GM12878 (cell line): Measurements from ENCODE around the gene CEP131. TPM values are rescaled to one million over a fixed set of nuclear protein-coding genes. Genes with fewer than 3 reads are reported as not detected.

Experiments
- ATAC-seq: fragments of 200-7000 bp; cut with Tn5 transposase; 3 replicates; pipeline ENCODE4 v1.9.1; 2020; ENCODE audit warnings: mild to moderate bottlenecking, moderate library complexity
- BruUV-seq: library from RNA; stranded (reverse); fragments of 400-500 nt; replicated peaks from 2 replicates; lab custom pipeline; 2021; lab: Mats Ljungman, UMichigan
- CTCF ChIA-PET: fragments of 300-600 bp; sonication (Branson Sonifier 250); formaldehyde crosslinking; extraction: SDS; loops from one replicate; lab custom pipeline; 2021; ENCODE audit warnings: inconsistent platforms; lab: Yijun Ruan, JAX
- POLR2A ChIA-PET: fragments of 350-600 bp; formaldehyde crosslinking; extraction: SDS; loops from one replicate; lab custom pipeline; 2021; ENCODE audit warnings: inconsistent platforms; lab: Charles Lee
- RAD21 ChIA-PET: fragments of 300-600 bp; sonication (Branson Sonifier 250); formaldehyde crosslinking; loops from one replicate; lab custom pipeline; 2023; ENCODE audit warnings: antibody characterized with exemption; ENCODE audit not compliant: unreplicated experiment; lab: Charles Lee
- SMC1A ChIA-PET: fragments of 300-600 bp; sonication (Branson Sonifier 250); formaldehyde crosslinking; loops from one replicate; lab custom pipeline; 2023; ENCODE audit not compliant: unreplicated experiment, uncharacterized antibody; lab: Charles Lee
- DNase-seq: peaks from one replicate; pipeline ENCODE4 v3.0.0-alpha.2; 2011; ENCODE audit warnings: low read depth, low spot score
- FAIRE-seq: peaks from 3 replicates; lab custom pipeline; 2011; peaks lifted over from hg19 to GRCh38; lab: Jason Lieb, UNC
- H2AFZ ChIP-seq: 2 replicates; pipeline ENCODE4 v1.6.0; 2011; ENCODE audit warnings: low read depth, low read length, control low read depth; ENCODE audit not compliant: control insufficient read depth
- H3K27ac ChIP-seq: 2 replicates; pipeline ENCODE4 v1.5.1; 2011; ENCODE audit warnings: control low read depth; ENCODE audit not compliant: control insufficient read depth, insufficient read depth
- H3K27me3 ChIP-seq, 2 experiments: replicated peaks in 1 of 2; 2 replicates each; pipeline versions ENCODE4 v1.6.0 to v1.6.1; 2011; ENCODE audit warnings: low read length in 1 of 2; ENCODE audit not compliant: control insufficient read depth in 2 of 2, insufficient read depth in 2 of 2
- H3K36me3 ChIP-seq, 2 experiments: 2 replicates each; pipeline ENCODE4 v1.5.1; 2011; ENCODE audit warnings: low read length in 1 of 2; ENCODE audit not compliant: control insufficient read depth in 2 of 2, insufficient read depth in 2 of 2
- H3K4me1 ChIP-seq: 2 replicates; pipeline ENCODE4 v1.6.1; 2011; ENCODE audit warnings: mild to moderate bottlenecking, low read length, moderate library complexity, mixed read lengths; ENCODE audit not compliant: control insufficient read depth, insufficient read depth
- H3K4me2 ChIP-seq: 2 replicates; pipeline ENCODE4 v1.6.0; 2011; ENCODE audit warnings: control low read depth; ENCODE audit not compliant: control insufficient read depth, insufficient read depth
- H3K4me3 ChIP-seq: fragments of 200-600 bp; sonication (generic); 2 replicates; pipeline ENCODE4 v1.5.1; 2016
- H3K79me2 ChIP-seq: 2 replicates; pipeline ENCODE4 v1.6.0; 2011; ENCODE audit warnings: low read length; ENCODE audit not compliant: control insufficient read depth, insufficient read depth
- H3K9ac ChIP-seq: 2 replicates; pipeline ENCODE4 v1.8.0; 2011; ENCODE audit warnings: low read length, control low read depth, mixed read lengths; ENCODE audit not compliant: control insufficient read depth, insufficient read depth
- H3K9me3 ChIP-seq: replicated peaks from 3 replicates; pipeline ENCODE4 v1.5.1; 2011; ENCODE audit warnings: mild to moderate bottlenecking, low read length; ENCODE audit not compliant: control insufficient read depth, insufficient read depth
- H4K20me1 ChIP-seq: 2 replicates; pipeline ENCODE4 v1.6.0; 2011; ENCODE audit not compliant: control insufficient read depth, insufficient read depth
- CHD4 ChIP-seq: fragments of 200-600 bp; sonication (generic); IDR thresholded peaks from 2 replicates; pipeline ENCODE4 v1.6.1; 2016; ENCODE audit warnings: mild to moderate bottlenecking
- EGR1 ChIP-seq, 2 experiments: IDR thresholded peaks; 1 replicate in 1 of 2; 2 replicates in 1 of 2; pipeline ENCODE4 v1.6.1; 2011 to 2012; ENCODE audit warnings: low read depth in 2 of 2, low read length in 2 of 2, borderline replicate concordance in 1 of 2, mild to moderate bottlenecking in 1 of 2, moderate library complexity in 1 of 2
- HDAC2 ChIP-seq: fragments of 200-600 bp; sonication (generic); IDR thresholded peaks from 2 replicates; pipeline ENCODE4 v1.6.1; 2017
- PAX5 ChIP-seq: IDR thresholded peaks from 2 replicates; pipeline ENCODE4 v1.6.1; 2011; ENCODE audit warnings: low read depth, low read length, borderline replicate concordance
- RCOR1 ChIP-seq: conservative IDR thresholded peaks from 2 replicates; pipeline ENCODE4 v1.6.1; 2012; ENCODE audit warnings: low read depth, low read length, improper control_type of control experiment
- SUPT20H ChIP-seq: IDR thresholded peaks from 2 replicates; pipeline ENCODE4 v1.6.1; 2011; ENCODE audit warnings: low read depth, mild to moderate bottlenecking, low read length, moderate library complexity, borderline replicate concordance; ENCODE audit not compliant: control insufficient read depth
- SUZ12 ChIP-seq: fragments of 200-600 bp; sonication (generic); IDR thresholded peaks from one replicate; pipeline ENCODE4 v1.6.1; 2018; ENCODE audit warnings: antibody characterized with exemption, mild to moderate bottlenecking; ENCODE audit not compliant: unreplicated experiment
- YY1 ChIP-seq: IDR thresholded peaks from 2 replicates; pipeline ENCODE4 v1.6.1; 2011; ENCODE audit warnings: low read depth, mild to moderate bottlenecking, low read length
- ZNF622 ChIP-seq: fragments of 450-650 bp; IDR thresholded peaks from 2 replicates; pipeline ENCODE4 v1.6.1; 2017; ENCODE audit warnings: mild to moderate bottlenecking, inconsistent platforms
- WGBS: methylation state at CpG from one replicate; pipeline ENCODE4 v1.1.6; 2016; ENCODE audit warnings: low lambda C conversion rate; ENCODE audit not compliant: insufficient replicate concordance, insufficient coverage; ENCODE audit errors: missing lambda C conversion rate; 5-methylcytosine and 5-hydroxymethylcytosine counted together
- in situ Hi-C: fragments of 300-500 bp; cut with MboI; formaldehyde crosslinking; loops from 9 replicates; pipeline ENCODE4 v1.14.3; 2018; ENCODE audit warnings: mixed read lengths
- intact Hi-C: fragments of 100-400 bp; cut with micrococcal nuclease; formaldehyde crosslinking; loops from one replicate; pipeline ENCODE4 v1.14.2; 2022; ENCODE audit not compliant: unreplicated experiment
- polyA plus RNA-seq, 11 experiments: library from polyadenylated mRNA; depleted of rRNA in 4 of 11; unstranded in 6 of 11; stranded (reverse) in 5 of 11; fragments of >200 nt; fragmentation: Nextera tagmentation in 4 of 11; fragmentation: Illumina TruSeq in 1 of 11; extraction: Ambion mirVana in 4 of 11; extraction: Trizol in 1 of 11; gene quantifications; 1 replicate in 1 of 11; 2 replicates in 10 of 11; pipeline versions ENCODE4 v1.2.1 to v1.2.3, GENCODE V29; 2011 to 2016; ENCODE audit warnings: inconsistent platforms in 2 of 11, missing spikeins in 2 of 11, low read depth in 1 of 11
- total RNA-seq, 4 experiments: library from RNA; depleted of rRNA in 3 of 4; stranded (reverse); fragments of >200 nt in 3 of 4; fragmentation: Illumina TruSeq in 1 of 4; extraction: Trizol in 1 of 4; gene quantifications; 2 replicates each; pipeline versions ENCODE4 v1.2.1 to v1.2.3, GENCODE V29; 2013 to 2021
- TF ChIP-seq, protein P1 (sequence below): fragments of 450-650 bp; IDR thresholded peaks from 2 replicates; pipeline ENCODE4 v1.6.1; 2017; ENCODE audit warnings: mild to moderate bottlenecking, moderate library complexity
- TF ChIP-seq, protein P2 (sequence below): fragments of 450-650 bp; IDR thresholded peaks from 2 replicates; pipeline ENCODE4 v1.6.1; 2016; ENCODE audit warnings: mild to moderate bottlenecking
- TF ChIP-seq, protein P3 (sequence below): fragments of 450-650 bp; IDR thresholded peaks from 2 replicates; pipeline ENCODE4 v1.6.1; 2014; ENCODE audit warnings: mild to moderate bottlenecking

The CEP131 gene
- total and polyA plus RNA-seq, 10 of the 15 experiments (the other 5 are each of a cell fraction or from before 2014, with no cell fraction given): 0.05 to 17.3 (median 6.7) TPM

DNA sequence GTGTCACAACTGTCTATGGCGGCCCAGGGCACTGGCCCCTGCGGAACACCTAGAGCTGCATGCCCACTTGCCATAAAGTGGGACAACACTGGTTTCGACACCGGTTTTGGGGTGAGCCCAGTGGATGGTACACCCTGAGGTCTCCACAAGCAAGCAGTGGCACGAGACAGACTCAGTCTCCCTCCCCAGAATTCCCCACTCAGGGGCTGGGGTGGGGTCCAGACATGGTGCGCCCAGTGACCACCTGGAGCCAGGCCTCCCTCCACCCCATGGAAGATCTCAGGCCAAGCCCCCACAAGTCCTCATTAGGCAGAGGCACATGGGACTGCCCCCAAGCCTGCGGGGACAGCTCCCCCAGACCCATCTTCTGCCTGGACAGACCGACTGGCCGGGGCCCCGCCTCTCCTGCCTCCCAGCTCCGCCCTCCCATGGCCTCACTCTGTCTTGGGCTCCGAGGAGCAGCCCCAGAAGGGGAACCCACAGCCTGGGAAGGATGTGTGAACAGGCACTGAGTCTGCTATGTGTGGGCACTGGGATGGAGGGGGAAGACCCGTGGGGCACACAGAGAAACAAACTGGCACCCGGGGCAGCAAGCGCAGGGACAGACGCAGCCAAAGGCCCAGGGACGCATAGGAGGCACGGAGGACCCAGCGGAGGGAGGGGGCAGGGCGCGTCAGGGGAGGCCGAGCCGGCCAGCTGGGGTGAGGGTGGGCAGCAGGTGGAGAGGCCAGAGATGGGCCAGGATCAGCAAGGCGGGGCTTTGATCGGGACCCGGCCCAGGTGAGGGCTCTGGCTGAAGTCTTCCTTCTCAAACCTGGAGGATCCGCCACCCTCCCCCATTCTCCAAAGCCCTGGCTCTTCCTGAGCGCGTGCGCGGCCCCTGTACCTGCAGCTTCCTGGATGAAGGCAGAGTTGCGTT, 13.3 kb upstream of the CEP131 start:
- ATAC-seq (no peak), FAIRE-seq (no peak), DNase-seq (no peak)
- ChIA-PET SMC1A (no interaction called here), RAD21 (no interaction called here), CTCF (no interaction called here), POLR2A (no interaction called here)
- Histone ChIP-seq H4K20me1 (no peaks in the 10 kb centered on the region), H3K9me3 (no peaks in the 10 kb centered on the region), H3K4me2 (0 out of 2 replicates have a peak overlapping the region, but pooled peaks have one; percentile 23), H3K4me1 (peaks cover 8% of the 10 kb centered on the region), H3K9ac (no peak overlapping the region), H3K4me3 (no peak overlapping the region), H3K27ac (no peak overlapping the region), H3K27me3 (no peaks in the 10 kb centered on the region), H3K36me3 (peaks cover 0 to 5% of the 10 kb centered on the region in 2 experiments; a peak in 2 of 4 replicates), H3K79me2 (peaks cover 34% of the 10 kb centered on the region), H2AFZ (no peak overlapping the region)
- intact Hi-C loops (no loop called here), in situ Hi-C loops (loop anchor here (25.0 kb wide), 1 partner anchor 224 kb away; no protein-coding TSS in a partner anchor)
- no TSS peak for BruUV-seq
- WGBS: 87% methylated on average over 28 of the region's 32 CpGs
- TF ChIP-seq EGR1 (IDR thresholded peaks at IDR 0.05; ENCODE audit: borderline replicate concordance in 1 of 2, low read depth in 2 of 2, low read length in 2 of 2) (no peak), RCOR1 (no peak), ZNF622 (no peak), PAX5 (no peak), YY1 (no peak), SUZ12 (no peak), CHD4 (no peak), SUPT20H (no peak), HDAC2 (no peak)
- TF ChIP-seq, protein P1, sequence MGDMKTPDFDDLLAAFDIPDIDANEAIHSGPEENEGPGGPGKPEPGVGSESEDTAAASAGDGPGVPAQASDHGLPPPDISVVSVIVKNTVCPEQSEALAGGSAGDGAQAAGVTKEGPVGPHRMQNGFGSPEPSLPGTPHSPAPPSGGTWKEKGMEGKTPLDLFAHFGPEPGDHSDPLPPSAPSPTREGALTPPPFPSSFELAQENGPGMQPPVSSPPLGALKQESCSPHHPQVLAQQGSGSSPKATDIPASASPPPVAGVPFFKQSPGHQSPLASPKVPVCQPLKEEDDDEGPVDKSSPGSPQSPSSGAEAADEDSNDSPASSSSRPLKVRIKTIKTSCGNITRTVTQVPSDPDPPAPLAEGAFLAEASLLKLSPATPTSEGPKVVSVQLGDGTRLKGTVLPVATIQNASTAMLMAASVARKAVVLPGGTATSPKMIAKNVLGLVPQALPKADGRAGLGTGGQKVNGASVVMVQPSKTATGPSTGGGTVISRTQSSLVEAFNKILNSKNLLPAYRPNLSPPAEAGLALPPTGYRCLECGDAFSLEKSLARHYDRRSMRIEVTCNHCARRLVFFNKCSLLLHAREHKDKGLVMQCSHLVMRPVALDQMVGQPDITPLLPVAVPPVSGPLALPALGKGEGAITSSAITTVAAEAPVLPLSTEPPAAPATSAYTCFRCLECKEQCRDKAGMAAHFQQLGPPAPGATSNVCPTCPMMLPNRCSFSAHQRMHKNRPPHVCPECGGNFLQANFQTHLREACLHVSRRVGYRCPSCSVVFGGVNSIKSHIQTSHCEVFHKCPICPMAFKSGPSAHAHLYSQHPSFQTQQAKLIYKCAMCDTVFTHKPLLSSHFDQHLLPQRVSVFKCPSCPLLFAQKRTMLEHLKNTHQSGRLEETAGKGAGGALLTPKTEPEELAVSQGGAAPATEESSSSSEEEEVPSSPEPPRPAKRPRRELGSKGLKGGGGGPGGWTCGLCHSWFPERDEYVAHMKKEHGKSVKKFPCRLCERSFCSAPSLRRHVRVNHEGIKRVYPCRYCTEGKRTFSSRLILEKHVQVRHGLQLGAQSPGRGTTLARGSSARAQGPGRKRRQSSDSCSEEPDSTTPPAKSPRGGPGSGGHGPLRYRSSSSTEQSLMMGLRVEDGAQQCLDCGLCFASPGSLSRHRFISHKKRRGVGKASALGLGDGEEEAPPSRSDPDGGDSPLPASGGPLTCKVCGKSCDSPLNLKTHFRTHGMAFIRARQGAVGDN: no peak
- TF ChIP-seq, protein P2, sequence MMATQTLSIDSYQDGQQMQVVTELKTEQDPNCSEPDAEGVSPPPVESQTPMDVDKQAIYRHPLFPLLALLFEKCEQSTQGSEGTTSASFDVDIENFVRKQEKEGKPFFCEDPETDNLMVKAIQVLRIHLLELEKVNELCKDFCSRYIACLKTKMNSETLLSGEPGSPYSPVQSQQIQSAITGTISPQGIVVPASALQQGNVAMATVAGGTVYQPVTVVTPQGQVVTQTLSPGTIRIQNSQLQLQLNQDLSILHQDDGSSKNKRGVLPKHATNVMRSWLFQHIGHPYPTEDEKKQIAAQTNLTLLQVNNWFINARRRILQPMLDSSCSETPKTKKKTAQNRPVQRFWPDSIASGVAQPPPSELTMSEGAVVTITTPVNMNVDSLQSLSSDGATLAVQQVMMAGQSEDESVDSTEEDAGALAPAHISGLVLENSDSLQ: no peak
- TF ChIP-seq, protein P3, sequence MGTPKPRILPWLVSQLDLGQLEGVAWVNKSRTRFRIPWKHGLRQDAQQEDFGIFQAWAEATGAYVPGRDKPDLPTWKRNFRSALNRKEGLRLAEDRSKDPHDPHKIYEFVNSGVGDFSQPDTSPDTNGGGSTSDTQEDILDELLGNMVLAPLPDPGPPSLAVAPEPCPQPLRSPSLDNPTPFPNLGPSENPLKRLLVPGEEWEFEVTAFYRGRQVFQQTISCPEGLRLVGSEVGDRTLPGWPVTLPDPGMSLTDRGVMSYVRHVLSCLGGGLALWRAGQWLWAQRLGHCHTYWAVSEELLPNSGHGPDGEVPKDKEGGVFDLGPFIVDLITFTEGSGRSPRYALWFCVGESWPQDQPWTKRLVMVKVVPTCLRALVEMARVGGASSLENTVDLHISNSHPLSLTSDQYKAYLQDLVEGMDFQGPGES: no peak
